ENCODE results near the gene RGS11.

GRCh38 chr16:285146-286055 is 9.7 kb upstream of the RGS11 start:
- TF ChIP-seq CTCF (IDR thresholded peaks at IDR 0.05) (no peak), TCF7L2 (IDR thresholded peaks at IDR 0.05; ENCODE audit: low read depth, low read length) (no peak), SIN3A (IDR thresholded peaks at IDR 0.05; ENCODE audit: borderline replicate concordance, insufficient read depth, low read depth, low read length) (no peak), REST (IDR thresholded peaks at IDR 0.05; ENCODE audit: insufficient read depth in 1 of 2, low read depth in 2 of 2, low read length in 1 of 2) (no peak)

Data from Panc1 (cell line).